VCaP (cell line): ENCODE results near the gene DHRS1.

Experiments used
- H3K27ac ChIP-seq: fragments of 450-650 bp; 2 replicates; pipeline ENCODE4 v1.5.1; 2017
- TF ChIP-seq, protein P1 (sequence below): fragments of 450-650 bp; conservative IDR thresholded peaks from 2 replicates; pipeline ENCODE4 v1.5.1; 2017; ENCODE audit warnings: mild to moderate bottlenecking, moderate library complexity

The DHRS1 gene

GRCh38 chr14:24254630-24255392, 44.8 kb downstream of the DHRS1 start:
- TF ChIP-seq, protein P1, sequence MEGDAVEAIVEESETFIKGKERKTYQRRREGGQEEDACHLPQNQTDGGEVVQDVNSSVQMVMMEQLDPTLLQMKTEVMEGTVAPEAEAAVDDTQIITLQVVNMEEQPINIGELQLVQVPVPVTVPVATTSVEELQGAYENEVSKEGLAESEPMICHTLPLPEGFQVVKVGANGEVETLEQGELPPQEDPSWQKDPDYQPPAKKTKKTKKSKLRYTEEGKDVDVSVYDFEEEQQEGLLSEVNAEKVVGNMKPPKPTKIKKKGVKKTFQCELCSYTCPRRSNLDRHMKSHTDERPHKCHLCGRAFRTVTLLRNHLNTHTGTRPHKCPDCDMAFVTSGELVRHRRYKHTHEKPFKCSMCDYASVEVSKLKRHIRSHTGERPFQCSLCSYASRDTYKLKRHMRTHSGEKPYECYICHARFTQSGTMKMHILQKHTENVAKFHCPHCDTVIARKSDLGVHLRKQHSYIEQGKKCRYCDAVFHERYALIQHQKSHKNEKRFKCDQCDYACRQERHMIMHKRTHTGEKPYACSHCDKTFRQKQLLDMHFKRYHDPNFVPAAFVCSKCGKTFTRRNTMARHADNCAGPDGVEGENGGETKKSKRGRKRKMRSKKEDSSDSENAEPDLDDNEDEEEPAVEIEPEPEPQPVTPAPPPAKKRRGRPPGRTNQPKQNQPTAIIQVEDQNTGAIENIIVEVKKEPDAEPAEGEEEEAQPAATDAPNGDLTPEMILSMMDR, result no peak
- no peak overlapping the region for H3K27ac ChIP-seq

DNA sequence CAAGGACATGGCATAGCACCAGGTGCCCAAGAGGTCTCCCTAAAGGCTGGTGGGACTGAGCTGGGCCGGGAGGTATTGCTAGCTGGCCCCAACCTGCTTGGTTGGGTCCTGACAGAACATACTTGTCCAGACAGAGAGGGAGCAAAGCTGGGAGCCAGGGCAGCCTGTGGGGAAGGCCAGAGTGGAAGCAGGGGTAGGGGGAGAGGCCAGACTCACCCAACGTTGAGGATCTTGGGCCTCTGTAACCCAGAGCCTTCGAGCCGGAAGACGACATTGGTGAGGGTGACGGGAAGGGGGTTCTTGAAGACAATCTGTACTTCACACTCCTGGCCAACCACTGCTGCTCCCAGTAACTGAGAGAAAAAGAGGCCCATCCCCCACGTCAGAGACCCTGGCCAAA, 45.6 kb downstream of the DHRS1 start:
- H3K27ac ChIP-seq, result no peak overlapping the region
- TF ChIP-seq, protein P1, result no peak

DNA sequence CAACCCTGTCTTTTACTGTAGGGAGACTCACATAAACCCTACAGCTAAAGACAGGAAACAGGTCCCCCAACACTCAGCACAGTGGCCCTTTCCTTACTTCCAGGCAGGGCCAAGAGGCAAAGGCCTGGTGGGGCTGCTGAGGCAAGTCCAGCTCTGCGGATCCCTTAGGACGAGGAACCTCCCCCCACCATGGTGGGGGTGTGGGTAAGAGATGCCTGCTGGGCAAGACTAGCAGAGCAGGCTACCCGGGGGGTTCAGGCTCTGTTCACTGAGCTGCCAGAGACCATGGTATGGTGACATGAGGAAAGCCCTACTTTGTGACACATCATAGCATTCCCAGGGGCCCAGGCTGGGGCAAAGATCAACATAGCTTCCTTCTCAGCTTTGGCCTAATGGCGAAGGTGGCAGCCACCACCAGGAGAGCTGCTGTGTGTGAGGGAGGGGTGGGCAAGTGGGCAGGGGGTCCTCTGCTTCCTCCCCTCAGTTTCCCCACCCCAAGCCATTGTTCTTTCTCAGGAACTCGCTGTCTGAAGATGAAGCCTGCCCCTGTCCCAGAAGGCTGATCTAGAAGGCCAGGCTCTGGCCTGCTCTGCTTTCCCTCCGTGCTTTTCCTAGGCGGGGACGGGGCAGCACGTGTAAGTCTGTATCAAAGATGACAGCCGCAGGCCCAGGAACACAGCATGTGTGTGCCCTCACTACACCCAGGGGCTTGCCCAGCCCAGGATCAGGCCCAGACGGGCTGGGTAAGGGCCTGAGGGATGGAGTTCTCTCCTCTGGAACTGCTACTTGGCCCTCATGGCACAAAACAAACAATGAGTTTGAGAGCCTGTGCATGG, 47.1 kb downstream of the DHRS1 start:
- TF ChIP-seq, protein P1, result no peak

DNA sequence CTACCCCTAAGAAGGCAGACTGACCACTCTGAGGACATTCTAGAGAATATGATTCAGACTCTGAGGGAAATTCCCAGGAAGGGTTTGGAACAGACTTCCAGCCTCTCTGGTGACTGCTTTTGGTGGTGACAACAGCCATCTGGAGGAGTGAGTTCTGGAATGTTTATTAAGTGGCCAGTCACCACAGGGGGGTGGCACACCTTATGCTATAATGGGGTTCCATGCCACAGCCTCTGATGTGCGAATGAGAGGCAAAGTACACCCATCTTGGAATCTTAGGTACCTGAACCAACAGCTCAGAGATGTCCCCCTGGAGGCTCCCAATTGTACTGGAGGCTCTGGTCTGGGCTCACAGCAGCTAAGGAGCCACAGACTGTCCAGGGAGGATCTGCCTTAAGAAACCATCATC, 47.7 kb downstream of the DHRS1 start:
- TF ChIP-seq, protein P1, result no peak
- no peak overlapping the region for H3K27ac ChIP-seq

More for the DNA sequence above, 47.1 kb downstream of the DHRS1 start:
- H3K27ac ChIP-seq, result no peak overlapping the region

DNA sequence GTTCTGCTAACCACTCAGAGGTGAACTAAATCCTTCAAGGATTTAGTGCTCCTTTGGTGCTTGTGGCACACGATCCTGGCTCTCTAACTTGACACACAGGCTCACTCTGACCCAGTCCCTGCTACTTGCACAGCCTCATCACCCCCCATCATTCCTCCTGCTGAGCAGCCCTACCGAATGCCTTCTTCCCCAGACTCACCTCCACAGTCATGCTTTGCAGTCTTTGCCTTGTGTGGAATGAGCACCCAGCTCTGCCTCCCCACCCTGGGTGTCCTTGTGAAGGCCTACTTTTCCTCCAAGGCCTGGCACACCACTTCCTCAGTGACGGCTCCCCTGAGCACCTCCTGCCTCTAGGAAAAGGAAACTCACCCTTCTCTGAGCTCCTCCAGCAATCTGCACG, 49.2 kb downstream of the DHRS1 start:
- no peak overlapping the region for H3K27ac ChIP-seq
- TF ChIP-seq, protein P1, result no peak

- TF ChIP-seq, protein P1, result no peak
- H3K27ac ChIP-seq, result no peak overlapping the region
Observed at GRCh38 chr14:24249230-24250021, 50.2 kb downstream of the DHRS1 start.

DNA sequence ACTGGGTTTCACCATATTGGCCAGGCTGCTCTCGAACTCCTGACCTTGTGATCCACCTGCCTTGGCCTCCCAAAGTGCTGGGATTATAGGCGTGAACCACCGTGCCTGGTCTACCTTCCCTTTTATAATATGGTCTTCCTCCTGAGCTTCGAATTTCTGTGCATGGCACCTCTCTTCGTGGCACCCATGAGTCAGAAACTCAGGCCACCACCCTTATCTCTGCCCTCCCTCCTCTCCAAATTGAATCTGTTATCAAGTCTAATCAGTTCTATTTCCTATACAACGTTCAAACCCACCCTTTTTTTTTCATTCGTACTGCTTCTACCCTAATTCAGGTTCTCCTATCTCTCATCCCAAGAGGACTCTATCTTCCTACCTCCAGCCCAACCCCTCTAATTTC, 52.2 kb downstream of the DHRS1 start:
- H3K27ac ChIP-seq, result no peak overlapping the region
- TF ChIP-seq, protein P1, result no peak
